H1 (cell line): ENCODE measurements around the gene XPO6. TPM values are rescaled to one million over a fixed set of nuclear protein-coding genes. Genes with fewer than 3 reads are reported as not detected.

Source experiments
- CTCF ChIA-PET: fragments of 300-600 bp; sonication (Branson Sonifier 250); formaldehyde crosslinking; loops from one replicate; lab custom pipeline; 2021; ENCODE audit not compliant: partially characterized antibody; lab: Charles Lee
- POLR2A ChIA-PET: fragments of 300-600 bp; sonication (Branson Sonifier 250); formaldehyde crosslinking; loops from one replicate; lab custom pipeline; 2021; ENCODE audit warnings: inconsistent platforms; ENCODE audit not compliant: partially characterized antibody; lab: Charles Lee
- DNase-seq, 2 experiments: peaks; one replicate each; pipeline versions ENCODE4 v3.0.0 to v3.0.0-alpha.2; 2010 to 2022; ENCODE audit warnings: low spot score in 2 of 2, low read depth in 1 of 2, mixed read lengths in 1 of 2
- FAIRE-seq: peaks from 2 replicates; lab custom pipeline; 2011; peaks lifted over from hg19 to GRCh38; lab: Jason Lieb, UNC
- H2AFZ ChIP-seq: 2 replicates; pipeline ENCODE4 v1.8.1; 2012; ENCODE audit warnings: low read length, inconsistent platforms
- H2AK5ac ChIP-seq: 2 replicates; pipeline ENCODE4 v1.6.1; 2013; ENCODE audit warnings: low read depth, low read length
- H2BK120ac ChIP-seq: replicated peaks from 2 replicates; pipeline ENCODE3; 2013; ENCODE audit warnings: low read depth, low read length, inconsistent platforms
- H2BK12ac ChIP-seq: 2 replicates; pipeline ENCODE4 v1.6.1; 2013; ENCODE audit warnings: low read depth, low read length
- H2BK15ac ChIP-seq: 2 replicates; pipeline ENCODE4 v1.6.1; 2013; ENCODE audit warnings: low read length
- H2BK20ac ChIP-seq: 2 replicates; pipeline ENCODE4 v1.6.1; 2013; ENCODE audit warnings: low read length
- H2BK5ac ChIP-seq: 2 replicates; pipeline ENCODE4 v1.6.1; 2013; ENCODE audit warnings: low read depth, low read length
- H3K14ac ChIP-seq: 2 replicates; pipeline ENCODE4 v1.6.1; 2013; ENCODE audit warnings: inconsistent platforms; ENCODE audit not compliant: insufficient read length
- H3K18ac ChIP-seq: 2 replicates; pipeline ENCODE4 v1.6.1; 2013; ENCODE audit warnings: low read length; ENCODE audit errors: extremely low read depth
- H3K23ac ChIP-seq: 2 replicates; pipeline ENCODE4 v1.6.1; 2013; ENCODE audit warnings: inconsistent platforms; ENCODE audit not compliant: insufficient read length
- H3K23me2 ChIP-seq: 2 replicates; pipeline ENCODE4 v1.6.1; 2013; ENCODE audit warnings: low read depth, low read length
- H3K27ac ChIP-seq: 2 replicates; pipeline ENCODE4 v1.6.1; 2011; ENCODE audit warnings: low read depth, low read length, inconsistent platforms
- H3K27me3 ChIP-seq, 4 experiments: replicated peaks in 1 of 4; 1 replicate in 1 of 4; 2 replicates in 3 of 4; pipeline versions ENCODE4 v1.6.1 to v1.8.1; 2011 to 2013; ENCODE audit warnings: low read length in 3 of 4, mild to moderate bottlenecking in 3 of 4, inconsistent platforms in 2 of 4, mixed read lengths in 2 of 4, moderate library complexity in 1 of 4; ENCODE audit not compliant: control insufficient read depth in 3 of 4, insufficient read depth in 3 of 4; ENCODE audit errors: extremely low read depth in 1 of 4
- H3K36me3 ChIP-seq, 4 experiments: 2 replicates each; pipeline versions ENCODE4 v1.6.1 to v1.8.1; 2011 to 2013; ENCODE audit warnings: mild to moderate bottlenecking in 4 of 4, low read length in 3 of 4, moderate library complexity in 2 of 4, control low read depth in 1 of 4, inconsistent platforms in 1 of 4; ENCODE audit not compliant: insufficient read depth in 4 of 4, control insufficient read depth in 2 of 4
- H3K4ac ChIP-seq: replicated peaks from 2 replicates; pipeline ENCODE3; 2013; ENCODE audit warnings: low read length, low read depth, mixed read lengths, inconsistent platforms; ENCODE audit not compliant: insufficient read length
- H3K4me1 ChIP-seq, 4 experiments: replicated peaks in 1 of 4; 1 replicate in 1 of 4; 2 replicates in 3 of 4; pipeline versions ENCODE4 v1.6.1 to v1.8.1; 2011 to 2013; ENCODE audit warnings: low read length in 3 of 4, inconsistent platforms in 2 of 4, mixed read lengths in 1 of 4; ENCODE audit not compliant: insufficient read depth in 4 of 4, control insufficient read depth in 3 of 4
- H3K4me2 ChIP-seq, 2 experiments: 2 replicates each; pipeline versions ENCODE4 v1.6.1 to v1.8.1; 2011 to 2013; ENCODE audit warnings: low read depth in 2 of 2, low read length in 2 of 2, control low read depth in 1 of 2, inconsistent platforms in 1 of 2, mild to moderate bottlenecking in 1 of 2; ENCODE audit not compliant: insufficient read depth in 1 of 2
- H3K4me3 ChIP-seq, 4 experiments: fragments of 200-600, 300-600 bp in 1 of 4; sonication (generic), shearing (Covaris generic), sonication (Bioruptor Twin) in 1 of 4; 2 replicates each; pipeline versions ENCODE4 v1.5.1 to v1.8.1; 2011 to 2016; ENCODE audit warnings: low read length in 4 of 4, low read depth in 3 of 4, control low read depth in 2 of 4, inconsistent platforms in 2 of 4, mild to moderate bottlenecking in 2 of 4, mixed read lengths in 1 of 4, moderate library complexity in 1 of 4; ENCODE audit not compliant: insufficient read depth in 2 of 4; ENCODE audit errors: extremely low read depth in 1 of 4
- H3K56ac ChIP-seq: replicated peaks from 2 replicates; pipeline ENCODE3; 2013; ENCODE audit warnings: low read depth, mild to moderate bottlenecking, mixed read lengths, low read length, inconsistent platforms; ENCODE audit not compliant: insufficient read length
- H3K79me1 ChIP-seq: 2 replicates; pipeline ENCODE4 v1.6.1; 2013; ENCODE audit warnings: low read depth, low read length, control low read depth
- H3K79me2 ChIP-seq, 2 experiments: 2 replicates each; pipeline versions ENCODE4 v1.6.1 to v1.8.1; 2012 to 2013; ENCODE audit warnings: low read length in 2 of 2, mild to moderate bottlenecking in 2 of 2, inconsistent platforms in 1 of 2; ENCODE audit not compliant: insufficient read depth in 2 of 2, control insufficient read depth in 1 of 2
- H3K9ac ChIP-seq, 4 experiments: replicated peaks in 1 of 4; 1 replicate in 1 of 4; 2 replicates in 3 of 4; pipeline versions ENCODE4 v1.6.1 to v1.8.1; 2011 to 2013; ENCODE audit warnings: low read depth in 3 of 4, low read length in 3 of 4, control low read depth in 2 of 4, mild to moderate bottlenecking in 2 of 4, moderate library complexity in 2 of 4, inconsistent platforms in 1 of 4; ENCODE audit errors: extremely low read depth in 1 of 4
- H3K9me3 ChIP-seq, 2 experiments: 2 replicates each; pipeline versions ENCODE4 v1.6.1 to v1.8.1; 2012 to 2013; ENCODE audit warnings: mild to moderate bottlenecking in 2 of 2, moderate library complexity in 2 of 2, control low read depth in 1 of 2, inconsistent platforms in 1 of 2, low read depth in 1 of 2, low read length in 1 of 2, mixed read lengths in 1 of 2; ENCODE audit not compliant: insufficient read depth in 2 of 2
- H4K20me1 ChIP-seq, 2 experiments: replicated peaks in 1 of 2; 2 replicates each; pipeline versions ENCODE3 to v1.8.1; 2011 to 2013; ENCODE audit warnings: inconsistent platforms in 2 of 2, low read length in 2 of 2, mild to moderate bottlenecking in 1 of 2; ENCODE audit not compliant: insufficient read depth in 2 of 2, control insufficient read depth in 1 of 2
- H4K5ac ChIP-seq: 2 replicates; pipeline ENCODE4 v1.6.1; 2013; ENCODE audit warnings: low read length, low read depth, mixed read lengths, inconsistent platforms; ENCODE audit not compliant: insufficient read length
- H4K8ac ChIP-seq: 2 replicates; pipeline ENCODE4 v1.8.0; 2013; ENCODE audit warnings: mild to moderate bottlenecking, moderate library complexity, low read length, inconsistent platforms; ENCODE audit not compliant: insufficient read depth; ENCODE audit errors: extremely low read depth
- H4K91ac ChIP-seq: replicated peaks from 2 replicates; pipeline ENCODE3; 2013; ENCODE audit warnings: low read length, mixed read lengths, inconsistent platforms; ENCODE audit not compliant: insufficient read length
- ASH2L ChIP-seq: fragments of 200-600, 300-600 bp; sonication (generic); IDR thresholded peaks from one replicate; pipeline ENCODE4 v1.7.1; 2017; ENCODE audit warnings: low read length
- FOSL1 ChIP-seq: IDR thresholded peaks from 2 replicates; pipeline ENCODE4 v1.6.1; 2011; ENCODE audit warnings: mild to moderate bottlenecking, low read depth, low read length, moderate library complexity; ENCODE audit not compliant: insufficient read depth
- HDAC2 ChIP-seq, 2 experiments: fragments of 300-600 bp in 1 of 2; sonication (generic) in 1 of 2; IDR thresholded peaks; 2 replicates each; pipeline ENCODE4 v1.6.1; 2011 to 2012; ENCODE audit warnings: low read depth in 2 of 2, low read length in 2 of 2, mild to moderate bottlenecking in 2 of 2, moderate library complexity in 2 of 2, borderline replicate concordance in 1 of 2, inconsistent platforms in 1 of 2
- HDAC6 ChIP-seq: IDR thresholded peaks from one replicate; pipeline ENCODE4 v1.7.1; 2012; ENCODE audit warnings: low read depth, mild to moderate bottlenecking, inconsistent platforms, low read length, moderate library complexity
- KDM4A ChIP-seq: IDR thresholded peaks from one replicate; pipeline ENCODE4 v1.7.1; 2012; ENCODE audit warnings: low read depth, mild to moderate bottlenecking, moderate library complexity, low read length, inconsistent platforms; ENCODE audit not compliant: severe bottlenecking
- KDM5A ChIP-seq: fragments of 200-600 bp; IDR thresholded peaks from 2 replicates; pipeline ENCODE4 v1.7.1; 2012; ENCODE audit warnings: mild to moderate bottlenecking, low read length, inconsistent platforms, mixed read lengths
- PHF8 ChIP-seq: fragments of 200-600 bp; sonication (generic); conservative IDR thresholded peaks from 2 replicates; pipeline ENCODE4 v1.7.1; 2012; ENCODE audit warnings: low read depth, mild to moderate bottlenecking, inconsistent platforms, low read length, moderate library complexity
- RBBP5 ChIP-seq: IDR thresholded peaks from 2 replicates; pipeline ENCODE4 v1.7.1; 2012; ENCODE audit warnings: low read depth, mild to moderate bottlenecking, inconsistent platforms, low read length, moderate library complexity, borderline replicate concordance
- RXRA ChIP-seq: IDR thresholded peaks from 2 replicates; pipeline ENCODE4 v1.6.1; 2011; ENCODE audit warnings: low read depth, mild to moderate bottlenecking, low read length, moderate library complexity; ENCODE audit not compliant: insufficient read depth
- SIN3A ChIP-seq, 2 experiments: IDR thresholded peaks in 1 of 2; conservative IDR thresholded peaks in 1 of 2; 2 replicates each; pipeline ENCODE4 v1.6.1; 2011 to 2012; ENCODE audit warnings: low read length in 2 of 2, improper control_type of control experiment in 1 of 2, low read depth in 1 of 2, mild to moderate bottlenecking in 1 of 2
- SP4 ChIP-seq: IDR thresholded peaks from 2 replicates; pipeline ENCODE4 v1.6.1; 2012; ENCODE audit warnings: low read length, inconsistent platforms
- TAF7 ChIP-seq: optimal IDR thresholded peaks from 2 replicates; pipeline ENCODE3; 2011; ENCODE audit warnings: low read depth, mild to moderate bottlenecking, inconsistent platforms, low read length, moderate library complexity, borderline replicate concordance
- WGBS, 2 experiments: shearing (Covaris generic) in 1 of 2; methylation state at CpG; one replicate each; pipeline versions ENCODE4 v1.1.6 to v1.1.7; 2013 to 2015; ENCODE audit warnings: low lambda C conversion rate in 2 of 2, mixed read lengths in 2 of 2, inconsistent platforms in 1 of 2, low coverage in 1 of 2, missing lambda C conversion rate in 1 of 2; ENCODE audit not compliant: insufficient replicate concordance in 2 of 2, insufficient coverage in 1 of 2, insufficient read length in 1 of 2; ENCODE audit errors: extremely low coverage in 1 of 2, missing lambda C conversion rate in 1 of 2; 5-methylcytosine and 5-hydroxymethylcytosine counted together
- polyA plus RNA-seq, 7 experiments: library from polyadenylated mRNA; depleted of rRNA in 3 of 7; stranded (reverse) in 5 of 7; unstranded in 2 of 7; fragments of >200 nt in 5 of 7; fragments of 200-250 nt in 2 of 7; gene quantifications; 1 replicate in 5 of 7; 2 replicates in 1 of 7; 4 replicates in 1 of 7; pipeline versions ENCODE4 v1.2.1 to v1.2.3, GENCODE V29; 2011 to 2013; ENCODE audit warnings: missing spikeins in 2 of 7, mixed read lengths in 2 of 7
- total RNA-seq: library from RNA; stranded (reverse); fragmentation: NEBNext Ultra II Directional; extraction: Animal tissue kit (Norgen Biotek cat#: 25700); gene quantifications from 2 replicates; pipeline ENCODE4 v1.2.1, GENCODE V29; 2021
- TF ChIP-seq, protein P1 (sequence below): IDR thresholded peaks from 2 replicates; pipeline ENCODE4 v1.6.1; 2011; ENCODE audit warnings: low read depth, mild to moderate bottlenecking, low read length; ENCODE audit not compliant: insufficient read depth

The XPO6 gene
- total and polyA plus RNA-seq, 2 of the 8 experiments (the other 6 are each of a cell fraction or from before 2014, with no cell fraction given), result 152 to 254 TPM

- no peaks in the 10 kb centered on the region for H3K4me1 ChIP-seq
- no peak overlapping the region for H3K27ac ChIP-seq
- no peak overlapping the region for H3K14ac ChIP-seq
- no peak for FAIRE-seq
- H3K36me3 ChIP-seq, result no peaks in the 10 kb centered on the region
- H4K8ac ChIP-seq, result no peak overlapping the region
- H2BK12ac ChIP-seq, result no peak overlapping the region
- H4K20me1 ChIP-seq, result no peaks in the 10 kb centered on the region
- H3K4me3 ChIP-seq, result no peak overlapping the region
- no peak overlapping the region for H3K4ac ChIP-seq
- no peaks in the 10 kb centered on the region for H3K79me1 ChIP-seq
- POLR2A ChIA-PET, result interaction anchor here (0.6 kb wide), 1 partner anchor 32 kb away, joined by 3 read pairs; no protein-coding TSS in a partner anchor
- no peaks in the 10 kb centered on the region for H3K79me2 ChIP-seq
- no peak overlapping the region for H2BK20ac ChIP-seq
- DNase-seq, result no peak
- peaks cover 1% of the 10 kb centered on the region; the same call in 1 of the 2 replicates for H3K23me2 ChIP-seq
- 0 out of 4 replicates have a peak, but pooled peaks cover 0 to 4% of the 10 kb centered on the region in 2 experiments for H3K9me3 ChIP-seq
- no peak overlapping the region for H2AK5ac ChIP-seq
- peak overlapping the region; percentile 53; the same call in 1 of the 2 replicates for H2AFZ ChIP-seq
- H3K9ac ChIP-seq, result no peak overlapping the region
- H3K56ac ChIP-seq, result no peak overlapping the region
- no peak overlapping the region for H3K18ac ChIP-seq
- no peak overlapping the region for H3K4me2 ChIP-seq
- no peak overlapping the region for H4K5ac ChIP-seq
- CTCF ChIA-PET, result interaction anchor here (0.6 kb wide), 1 partner anchor 71 kb away, joined by 3 read pairs; no protein-coding TSS in a partner anchor
- H2BK5ac ChIP-seq, result no peak overlapping the region
- H2BK120ac ChIP-seq, result no peak overlapping the region
- H3K27me3 ChIP-seq, result no peaks in the 10 kb centered on the region
- WGBS, 2 experiments, result 91% methylated on average over 6 of the region's 6 CpGs; no CpG with 5 or more reads in 1 of the 2 experiments
- no peak overlapping the region for H4K91ac ChIP-seq
- H2BK15ac ChIP-seq, result no peak overlapping the region
- no peak overlapping the region for H3K23ac ChIP-seq
- no peak for TF ChIP-seq ASH2L
- TF ChIP-seq, protein P1, sequence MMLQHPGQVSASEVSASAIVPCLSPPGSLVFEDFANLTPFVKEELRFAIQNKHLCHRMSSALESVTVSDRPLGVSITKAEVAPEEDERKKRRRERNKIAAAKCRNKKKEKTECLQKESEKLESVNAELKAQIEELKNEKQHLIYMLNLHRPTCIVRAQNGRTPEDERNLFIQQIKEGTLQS, result no peak
- TF ChIP-seq RBBP5, result no peak
- no peak for TF ChIP-seq SIN3A (conservative IDR thresholded peaks at IDR 0.05 in 1 of 2, IDR thresholded peaks at IDR 0.05 in 1 of 2; ENCODE audit: low read depth in 1 of 2, low read length in 2 of 2)
- no peak for TF ChIP-seq HDAC2 (IDR thresholded peaks at IDR 0.05; ENCODE audit: borderline replicate concordance in 1 of 2, low read depth in 2 of 2, low read length in 2 of 2)
- no peak for TF ChIP-seq FOSL1
- TF ChIP-seq TAF7, result no peak
- TF ChIP-seq PHF8, result no peak
- no peak for TF ChIP-seq SP4
- no peak for TF ChIP-seq KDM5A
- no peak for TF ChIP-seq HDAC6
- TF ChIP-seq RXRA, result no peak
- no peak for TF ChIP-seq KDM4A
These were observed 30.2 kb upstream of the XPO6 start for GRCh38 chr16:28241924-28242323.
